Lower leg skin (tissue), 4 donors: ENCODE data around the gene DUSP15. TPM values are rescaled to one million over a fixed set of nuclear protein-coding genes. Genes with fewer than 3 reads are reported as not detected.

Source experiments
- DNase-seq, 2 donors: peaks; one replicate each; pipeline ENCODE4 v3.0.0-alpha.2; 2019; ENCODE audit warnings: low spot score in 2 of 2
- H3K4me3 ChIP-seq: fragments of 200-600 bp; sonication (generic); 2 replicates; pipeline ENCODE4 v1.5.1; 2017; ENCODE audit warnings: mild to moderate bottlenecking, low read depth; ENCODE audit not compliant: poor library complexity, severe bottlenecking
- CTCF ChIP-seq, 3 donors: fragments of 450-650 bp; IDR thresholded peaks; one replicate each; pipeline ENCODE4 v1.5.1; 2016; ENCODE audit warnings: antibody characterized with exemption in 3 of 3, mild to moderate bottlenecking in 3 of 3, moderate library complexity in 2 of 3
- POLR2A ChIP-seq, 2 donors: fragments of 450-650 bp; IDR thresholded peaks; one replicate each; pipeline ENCODE4 v1.6.1; 2016 to 2017; ENCODE audit warnings: antibody characterized with exemption in 2 of 2, mild to moderate bottlenecking in 1 of 2, moderate library complexity in 1 of 2
- WGBS, 2 donors: methylation state at CpG; one replicate each; pipeline ENCODE4 v1.1.5; 2018; 5-methylcytosine and 5-hydroxymethylcytosine counted together
- intact Hi-C: fragments of 100-400 bp; cut with DNase I; formaldehyde crosslinking; loops from one replicate; pipeline ENCODE4 v1.15.0; 2023; ENCODE audit warnings: low total_unique reads
- total RNA-seq, 4 donors: library from RNA; depleted of rRNA; stranded (reverse); fragments of >200 nt; gene quantifications; one replicate each; pipeline ENCODE4 v1.1.0, GENCODE V29; 2016

The DUSP15 gene
- total RNA-seq, 4 donors from 2014 or later, result 1.5 TPM; not detected in 3

GRCh38 chr20:31908016-31908415 is 37.7 kb upstream of the DUSP15 start:
- no peak for DNase-seq
- TF ChIP-seq POLR2A (IDR thresholded peaks at IDR 0.05) (no peak), CTCF (IDR thresholded peaks at IDR 0.05) (no peak)
- intact Hi-C loops, result no loop called here
- 76 to 83% methylated on average over 5 of the region's 5 CpGs for WGBS, 2 donors
- no peak overlapping the region for H3K4me3 ChIP-seq

- 94 to 96% methylated on average over 5 of the region's 5 CpGs for WGBS, 2 donors
Measured at GRCh38 chr20:31907046-31907445, 36.7 kb upstream of the DUSP15 start.

GRCh38 chr20:31906001-31906400 is 35.7 kb upstream of the DUSP15 start:
- TF ChIP-seq POLR2A (IDR thresholded peaks at IDR 0.05), result no peak
- TF ChIP-seq CTCF (IDR thresholded peaks at IDR 0.05), result no peak
- H3K4me3 ChIP-seq, result no peak overlapping the region
- intact Hi-C loops, result no loop called here
- WGBS, 2 donors, result 79% methylated on average over 5 of the region's 5 CpGs
- DNase-seq, result no peak

More at GRCh38 chr20:31907046-31907445, 36.7 kb upstream of the DUSP15 start:
- no peak overlapping the region for H3K4me3 ChIP-seq
- TF ChIP-seq CTCF (IDR thresholded peaks at IDR 0.05), result no peak
- TF ChIP-seq POLR2A (IDR thresholded peaks at IDR 0.05), result no peak
- intact Hi-C loops, result no loop called here
- no peak for DNase-seq

- 65 to 82% methylated on average over 1 of the region's 1 CpG for WGBS, 2 donors
- TF ChIP-seq POLR2A (IDR thresholded peaks at IDR 0.05) (no peak), CTCF (IDR thresholded peaks at IDR 0.05) (no peak)
- DNase-seq, result no peak
- no peak overlapping the region for H3K4me3 ChIP-seq
- intact Hi-C loops, result no loop called here
Measured at GRCh38 chr20:31903627-31904386, 33.5 kb upstream of the DUSP15 start.

- peak in 1 of 2 donors; percentile 45 for DNase-seq
- TF ChIP-seq CTCF (IDR thresholded peaks at IDR 0.05) (no peak), POLR2A (IDR thresholded peaks at IDR 0.05) (no peak)
- WGBS, 2 donors, result 86 to 90% methylated on average over 6 of the region's 6 CpGs
- intact Hi-C loops, result no loop called here
- H3K4me3 ChIP-seq, result no peak overlapping the region
Measured at GRCh38 chr20:31901615-31902014, 31.3 kb upstream of the DUSP15 start.

GRCh38 chr20:31897541-31897940 is 27.2 kb upstream of the DUSP15 start:
- intact Hi-C loops, result no loop called here
- TF ChIP-seq CTCF (IDR thresholded peaks at IDR 0.05), result no peak
- no peak for TF ChIP-seq POLR2A (IDR thresholded peaks at IDR 0.05)
- no peak overlapping the region for H3K4me3 ChIP-seq
- WGBS, 2 donors, result 84 to 85% methylated on average over 9 of the region's 9 CpGs
- DNase-seq, result peak in 1 of 2 donors; percentile 57
